Breast epithelium (tissue), 3 donors: Measurements from ENCODE around the gene ARFIP1.

Source experiments
- POLR2A ChIP-seq: fragments of 450-650 bp; IDR thresholded peaks from one replicate; pipeline ENCODE4 v1.6.1; 2016; ENCODE audit warnings: antibody characterized with exemption, mild to moderate bottlenecking, moderate library complexity
- TF ChIP-seq, protein P1 (sequence below), 3 donors: fragments of 450-650 bp; IDR thresholded peaks; one replicate each; pipeline ENCODE4 v1.5.1; 2016 to 2017; ENCODE audit warnings: antibody characterized with exemption in 3 of 3, mild to moderate bottlenecking in 3 of 3, moderate library complexity in 3 of 3

GRCh38 chr4:152807294-152807829 is 27.6 kb downstream of the ARFIP1 start:
- TF ChIP-seq POLR2A, result no peak
- TF ChIP-seq, protein P1, sequence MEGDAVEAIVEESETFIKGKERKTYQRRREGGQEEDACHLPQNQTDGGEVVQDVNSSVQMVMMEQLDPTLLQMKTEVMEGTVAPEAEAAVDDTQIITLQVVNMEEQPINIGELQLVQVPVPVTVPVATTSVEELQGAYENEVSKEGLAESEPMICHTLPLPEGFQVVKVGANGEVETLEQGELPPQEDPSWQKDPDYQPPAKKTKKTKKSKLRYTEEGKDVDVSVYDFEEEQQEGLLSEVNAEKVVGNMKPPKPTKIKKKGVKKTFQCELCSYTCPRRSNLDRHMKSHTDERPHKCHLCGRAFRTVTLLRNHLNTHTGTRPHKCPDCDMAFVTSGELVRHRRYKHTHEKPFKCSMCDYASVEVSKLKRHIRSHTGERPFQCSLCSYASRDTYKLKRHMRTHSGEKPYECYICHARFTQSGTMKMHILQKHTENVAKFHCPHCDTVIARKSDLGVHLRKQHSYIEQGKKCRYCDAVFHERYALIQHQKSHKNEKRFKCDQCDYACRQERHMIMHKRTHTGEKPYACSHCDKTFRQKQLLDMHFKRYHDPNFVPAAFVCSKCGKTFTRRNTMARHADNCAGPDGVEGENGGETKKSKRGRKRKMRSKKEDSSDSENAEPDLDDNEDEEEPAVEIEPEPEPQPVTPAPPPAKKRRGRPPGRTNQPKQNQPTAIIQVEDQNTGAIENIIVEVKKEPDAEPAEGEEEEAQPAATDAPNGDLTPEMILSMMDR (IDR thresholded peaks at IDR 0.05), result no peak
